Esophagus squamous epithelium (tissue), 5 donors: Measurements from ENCODE around the gene SYT8. TPM values are rescaled to one million over a fixed set of nuclear protein-coding genes. Genes with fewer than 3 reads are reported as not detected.
A peak's percentile ranks its signal among the peaks of the same experiment; 100 is the strongest.
"Not testable (repeated sequence)": the region's sequence is repeated elsewhere in the genome, so short reads cannot be mapped to it uniquely, and the experiment has no call there.

ENCODE experiments used
- DNase-seq: peaks from one replicate; lab custom pipeline; 2025; lab: John Stamatoyannopoulos, UW
- H3K27ac ChIP-seq, 4 donors: fragments of 200-600 bp; sonication (generic); one replicate each; pipeline ENCODE4 v1.5.1; 2016 to 2019; ENCODE audit warnings: mild to moderate bottlenecking in 1 of 4
- H3K27me3 ChIP-seq, 4 donors: fragments of 200-600 bp; sonication (generic); 1 replicate in 3 of 4; 2 replicates in 1 of 4; pipeline versions ENCODE4 v1.5.1 to v1.6.0; 2017 to 2021; ENCODE audit warnings: antibody characterized with exemption in 1 of 4
- H3K36me3 ChIP-seq, 3 donors: fragments of 200-600 bp; sonication (generic); one replicate each; pipeline ENCODE4 v1.5.1; 2016 to 2019
- H3K4me1 ChIP-seq, 3 donors: fragments of 200-600 bp; sonication (generic); one replicate each; pipeline ENCODE4 v1.5.1; 2017 to 2019
- H3K4me3 ChIP-seq, 4 donors: fragments of 200-600 bp; sonication (generic); 1 replicate in 3 of 4; 2 replicates in 1 of 4; pipeline ENCODE4 v1.5.1; 2016 to 2019; ENCODE audit warnings: mild to moderate bottlenecking in 2 of 4, moderate library complexity in 1 of 4
- H3K9me3 ChIP-seq, 3 donors: fragments of 200-600 bp; sonication (generic); one replicate each; pipeline ENCODE4 v1.5.1; 2016 to 2019
- CTCF ChIP-seq, 6 experiments: fragments of 450-650 bp in 4 of 6; fragments of 200-600 bp in 2 of 6; sonication (generic) in 2 of 6; IDR thresholded peaks; one replicate each; pipeline ENCODE4 v1.5.1; 2016 to 2019; ENCODE audit warnings: antibody characterized with exemption in 6 of 6, mild to moderate bottlenecking in 4 of 6, moderate library complexity in 4 of 6
- POLR2A ChIP-seq, 4 donors: fragments of 450-650 bp; IDR thresholded peaks; one replicate each; pipeline ENCODE4 v1.6.1; 2017; ENCODE audit warnings: antibody characterized with exemption in 4 of 4, mild to moderate bottlenecking in 4 of 4, moderate library complexity in 3 of 4
- WGBS, 2 donors: methylation state at CpG; one replicate each; pipeline ENCODE4 v1.1.5; 2018; 5-methylcytosine and 5-hydroxymethylcytosine counted together
- intact Hi-C: fragments of 100-400 bp; cut with DNase I; formaldehyde crosslinking; loops from one replicate; pipeline ENCODE4 v1.15.0; 2022
- total RNA-seq, 4 donors: library from RNA; depleted of rRNA; stranded (reverse); fragments of >200 nt; gene quantifications; one replicate each; pipeline ENCODE4 v1.1.0, GENCODE V29; 2016
- donor health status: DM: yes; HTN: yes; CAD: no.

The SYT8 gene
- total RNA-seq, 4 donors from 2014 or later = 28.7 to 110 (median 69.3) TPM

DNA sequence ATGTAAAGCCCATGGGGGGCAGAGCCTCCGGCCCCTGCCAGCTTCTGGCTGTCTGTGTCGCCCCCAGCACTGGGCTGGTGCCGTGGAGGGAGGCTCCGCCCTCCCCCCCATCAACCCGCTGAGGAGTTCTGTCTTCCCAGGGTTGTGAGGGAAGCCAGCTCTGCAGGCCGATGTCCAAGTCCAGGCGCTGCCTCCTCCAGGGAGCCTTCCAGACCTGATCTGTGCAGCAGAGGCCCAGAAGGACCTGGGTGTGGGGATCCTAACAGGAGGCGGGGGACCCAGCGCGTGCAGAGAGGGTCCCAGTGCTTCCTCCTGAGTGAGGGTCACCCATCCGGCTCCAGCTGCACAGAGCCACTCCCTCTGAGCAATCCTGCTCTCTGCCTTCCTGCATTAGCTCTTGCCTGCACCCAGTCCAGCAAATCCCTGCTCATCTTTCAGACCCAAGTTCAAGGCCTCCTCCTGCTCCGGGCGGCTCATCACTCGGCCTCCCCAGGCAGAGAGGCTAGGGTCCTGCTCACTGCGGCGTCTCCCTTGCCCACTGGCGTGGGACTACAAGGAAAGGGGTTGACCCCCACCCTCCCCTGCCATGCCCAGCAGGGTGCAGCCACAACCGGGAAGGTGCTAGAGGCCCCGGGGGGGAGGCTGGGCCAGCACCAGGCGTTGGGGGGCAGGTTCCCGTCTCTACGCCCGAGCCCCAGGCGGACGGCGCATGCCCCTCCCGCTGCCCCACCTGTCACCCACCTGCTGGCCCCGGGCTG, 40.5 kb downstream of the SYT8 start:
- peaks cover 0 to 15% (median 0%) of the 10 kb centered on the region in 4 donors for H3K27me3 ChIP-seq
- intact Hi-C loops = no loop called here
- H3K4me3 ChIP-seq = peak overlapping the region in 3 of 4 donors; percentile 28 to 45 (median 33)
- WGBS, 2 donors = 30 to 36% methylated on average over 2 to 11 of the region's 28 CpGs
- no peaks in the 10 kb centered on the region for H3K9me3 ChIP-seq
- DNase-seq = no peak
- TF ChIP-seq POLR2A (IDR thresholded peaks at IDR 0.05) (no peak), CTCF (IDR thresholded peaks at IDR 0.05) (no peak)
- H3K4me1 ChIP-seq = peaks cover 61 to 96% (median 66%) of the 10 kb centered on the region in 3 donors
- H3K36me3 ChIP-seq = no peaks in the 10 kb centered on the region
- H3K27ac ChIP-seq = peak overlapping the region; percentile 84 to 91 (median 87)

- DNase-seq, intact Hi-C loops, H3K36me3 ChIP-seq, H3K27me3 ChIP-seq, H3K9me3 ChIP-seq: not testable (repeated sequence)
- Histone ChIP-seq H3K27ac (peak overlapping the region; percentile 84 to 91 (median 87)), H3K4me1 (peaks cover 61 to 96% (median 68%) of the 10 kb centered on the region in 3 donors), H3K4me3 (peak overlapping the region in 3 of 4 donors; percentile 21 to 45 (median 33))
- WGBS, 2 donors = 33 to 40% methylated on average over 1 to 8 of the region's 13 CpGs
Observed at GRCh38 chr11:1875851-1876301, 41.1 kb downstream of the SYT8 start.

- TF ChIP-seq POLR2A (IDR thresholded peaks at IDR 0.05) (no peak), CTCF (IDR thresholded peaks at IDR 0.05) (peak; percentile 32 to 75 (median 44))
- Histone ChIP-seq H3K4me1 (peaks cover 61 to 96% (median 69%) of the 10 kb centered on the region in 3 donors), H3K36me3 (no peaks in the 10 kb centered on the region), H3K27me3 (peaks cover 0 to 3% (median 0%) of the 10 kb centered on the region in 4 donors), H3K9me3 (no peaks in the 10 kb centered on the region), H3K4me3 (peak overlapping the region in 3 of 4 donors; percentile 21 to 45 (median 33)), H3K27ac (peak overlapping the region; percentile 84 to 91 (median 87))
- DNase-seq = no peak
- intact Hi-C loops = no loop called here
- WGBS, 2 donors = 3 to 21% methylated on average over 6 to 13 of the region's 26 CpGs
Observed at GRCh38 chr11:1876361-1877063, 41.7 kb downstream of the SYT8 start.

- peak overlapping the region in 1 of 4 donors; percentile 45 for H3K4me3 ChIP-seq
- intact Hi-C loops = no loop called here
- H3K4me1 ChIP-seq = peaks cover 65 to 96% (median 78%) of the 10 kb centered on the region in 3 donors
- H3K27me3 ChIP-seq = no peaks in the 10 kb centered on the region
- H3K9me3 ChIP-seq = no peaks in the 10 kb centered on the region
- no peak for DNase-seq
- H3K36me3 ChIP-seq = no peaks in the 10 kb centered on the region
- H3K27ac ChIP-seq = peak overlapping the region; percentile 84 to 91 (median 87)
- TF ChIP-seq POLR2A (IDR thresholded peaks at IDR 0.05) (no peak), CTCF (IDR thresholded peaks at IDR 0.05) (no peak)
- 59 to 71% methylated on average over 6 to 15 of the region's 33 CpGs for WGBS, 2 donors
Observed at GRCh38 chr11:1877211-1878136, 42.7 kb downstream of the SYT8 start.
